GM18873 (cell line): ENCODE measurements around the gene GPN3.
"Not testable (repeated sequence)": the region's sequence is repeated elsewhere in the genome, so short reads cannot be mapped to it uniquely, and the experiment has no call there.

ENCODE experiments used
- ATAC-seq: cut with Tn5 transposase; IDR thresholded peaks from one replicate; pipeline ENCODE4 v1.9.1; 2021; ENCODE audit warnings: mild to moderate bottlenecking, moderate library complexity, moderate number of reproducible peaks; ENCODE audit not compliant: unreplicated experiment, low FRiP score

GPN3 gene

DNA sequence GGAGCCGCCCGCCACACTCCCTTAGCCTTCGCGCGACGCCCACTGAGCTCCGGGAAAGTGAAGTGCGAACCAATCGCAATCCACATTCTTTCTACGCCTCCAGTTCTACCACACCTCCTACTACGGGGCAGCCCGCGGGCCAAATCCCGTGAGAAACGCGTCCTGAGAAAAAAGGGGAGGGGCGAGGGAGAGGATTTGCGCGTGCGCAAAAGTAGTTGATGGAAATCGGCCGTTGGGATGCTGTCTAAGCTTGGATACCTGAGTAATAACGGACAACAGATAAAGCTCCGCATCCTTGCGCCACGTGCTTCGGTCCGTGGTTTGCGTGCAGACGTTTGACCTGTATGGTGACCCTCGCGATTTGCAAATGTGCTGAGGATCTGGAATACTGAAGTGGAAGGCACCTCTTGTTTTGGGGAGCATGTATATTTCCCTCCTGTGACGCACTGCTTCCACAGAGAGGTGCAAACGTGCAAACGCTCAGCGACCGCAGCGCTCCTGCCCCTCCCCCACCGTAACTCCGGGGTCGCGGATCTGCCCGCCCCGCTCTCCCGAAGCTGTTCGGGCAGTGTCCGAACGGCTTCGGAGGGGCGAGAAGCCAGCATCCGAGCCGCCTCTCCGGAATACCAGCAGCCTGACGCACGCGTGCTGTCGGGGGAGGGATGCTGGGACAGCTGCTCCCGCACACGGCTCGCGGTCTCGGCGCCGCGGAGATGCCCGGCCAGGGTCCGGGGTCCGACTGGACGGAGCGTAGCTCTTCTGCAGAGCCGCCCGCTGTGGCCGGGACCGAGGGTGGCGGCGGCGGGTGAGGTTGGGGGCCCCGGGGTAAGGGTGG lies at the start of gene GPN3, which contains the start of gene FAM216A:
GPN3 (minus strand) TSS at position 44 of the 835 bp plus-strand sequence. CDS start 54 bp downstream, outside the sequence.
FAM216A (plus strand) TSS at position 632 of the 835 bp plus-strand sequence; CDS start at position 663, 31 bp downstream.
- ATAC-seq: peak; percentile 78

DNA sequence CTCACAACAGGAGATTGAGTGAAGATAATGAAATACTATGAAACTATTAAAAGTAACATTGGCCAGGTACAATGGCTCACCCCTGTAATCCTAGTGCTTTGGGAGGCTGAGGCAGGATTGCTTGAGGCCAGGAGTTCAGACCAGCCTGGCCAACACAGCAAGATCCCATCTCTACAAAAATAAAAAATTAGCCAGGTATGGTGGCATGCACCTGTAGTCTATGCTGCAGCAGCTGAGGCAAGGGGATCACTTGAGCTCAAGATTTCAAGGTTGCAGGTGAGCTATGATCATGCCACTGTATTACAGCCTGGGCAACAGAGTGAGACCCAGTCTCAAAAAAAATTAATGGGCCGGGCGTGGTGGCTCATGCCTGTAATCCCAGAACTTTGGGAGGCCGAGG lies 48.9 kb upstream of the GPN3 start:
- no peak for ATAC-seq

DNA sequence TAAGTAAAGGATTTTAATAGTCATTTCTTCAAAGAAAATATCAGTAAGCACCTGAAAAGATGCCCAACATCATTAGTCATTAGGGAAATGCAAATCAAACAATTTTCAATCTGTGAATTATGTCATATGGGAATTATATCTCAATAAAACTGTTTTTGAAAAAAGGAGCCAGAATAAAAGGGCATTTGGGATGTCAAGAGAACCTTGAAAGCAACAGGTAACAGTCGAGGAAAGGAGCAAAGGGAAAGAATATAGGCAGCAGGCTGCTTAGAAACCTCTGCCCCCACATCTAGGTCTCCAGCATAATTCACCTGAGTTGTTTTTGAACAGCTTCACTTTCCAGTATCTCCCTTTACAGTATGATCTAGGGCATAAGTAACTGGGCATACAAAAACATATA lies 46.3 kb upstream of the GPN3 start:
- no peak for ATAC-seq

DNA sequence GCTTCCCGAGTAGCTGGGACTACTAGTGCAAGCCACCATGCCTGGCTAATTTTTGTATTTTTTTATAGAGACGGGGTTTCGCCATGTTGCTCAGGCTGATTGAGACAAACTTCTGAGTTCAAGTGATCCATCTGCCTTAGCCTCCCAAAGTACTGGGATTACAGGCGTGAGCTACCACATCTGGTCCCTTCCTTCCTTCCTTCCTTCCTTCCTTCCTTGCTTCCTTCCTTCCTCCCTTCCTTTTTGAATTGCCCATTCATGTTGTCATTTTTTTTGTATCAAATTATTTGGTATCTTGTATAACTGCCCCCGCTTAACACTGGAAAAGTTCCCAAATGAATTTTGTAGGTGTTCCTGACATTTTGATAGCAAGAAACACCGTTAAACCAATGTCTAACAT lies 45.8 kb upstream of the GPN3 start:
- ATAC-seq: no peak

GRCh38 chr12:110508071-110508586 lies 40.1 kb upstream of the GPN3 start:
- no peak for ATAC-seq

- no peak for ATAC-seq
Observed at GRCh38 chr12:110505332-110505731, 37.3 kb upstream of the GPN3 start.

DNA sequence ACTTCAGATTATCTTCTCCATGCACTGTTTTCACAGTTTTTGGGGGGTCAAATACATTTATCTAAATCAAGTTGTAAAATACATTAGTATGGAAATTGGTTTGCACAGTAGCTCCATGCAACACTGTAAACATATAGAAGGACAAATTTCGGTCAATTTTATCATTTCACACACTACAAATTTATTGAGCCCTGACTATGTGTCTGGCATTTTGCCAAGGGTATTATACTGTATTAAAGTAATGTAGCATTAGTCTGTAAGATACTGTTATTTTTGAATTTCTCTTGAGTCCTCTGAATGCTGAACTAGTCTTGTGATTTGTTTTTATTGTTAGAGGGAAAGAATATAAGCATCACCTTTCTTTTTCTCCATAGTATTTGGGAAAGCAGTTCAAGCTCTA lies 35.4 kb upstream of the GPN3 start:
- ATAC-seq: no peak

DNA sequence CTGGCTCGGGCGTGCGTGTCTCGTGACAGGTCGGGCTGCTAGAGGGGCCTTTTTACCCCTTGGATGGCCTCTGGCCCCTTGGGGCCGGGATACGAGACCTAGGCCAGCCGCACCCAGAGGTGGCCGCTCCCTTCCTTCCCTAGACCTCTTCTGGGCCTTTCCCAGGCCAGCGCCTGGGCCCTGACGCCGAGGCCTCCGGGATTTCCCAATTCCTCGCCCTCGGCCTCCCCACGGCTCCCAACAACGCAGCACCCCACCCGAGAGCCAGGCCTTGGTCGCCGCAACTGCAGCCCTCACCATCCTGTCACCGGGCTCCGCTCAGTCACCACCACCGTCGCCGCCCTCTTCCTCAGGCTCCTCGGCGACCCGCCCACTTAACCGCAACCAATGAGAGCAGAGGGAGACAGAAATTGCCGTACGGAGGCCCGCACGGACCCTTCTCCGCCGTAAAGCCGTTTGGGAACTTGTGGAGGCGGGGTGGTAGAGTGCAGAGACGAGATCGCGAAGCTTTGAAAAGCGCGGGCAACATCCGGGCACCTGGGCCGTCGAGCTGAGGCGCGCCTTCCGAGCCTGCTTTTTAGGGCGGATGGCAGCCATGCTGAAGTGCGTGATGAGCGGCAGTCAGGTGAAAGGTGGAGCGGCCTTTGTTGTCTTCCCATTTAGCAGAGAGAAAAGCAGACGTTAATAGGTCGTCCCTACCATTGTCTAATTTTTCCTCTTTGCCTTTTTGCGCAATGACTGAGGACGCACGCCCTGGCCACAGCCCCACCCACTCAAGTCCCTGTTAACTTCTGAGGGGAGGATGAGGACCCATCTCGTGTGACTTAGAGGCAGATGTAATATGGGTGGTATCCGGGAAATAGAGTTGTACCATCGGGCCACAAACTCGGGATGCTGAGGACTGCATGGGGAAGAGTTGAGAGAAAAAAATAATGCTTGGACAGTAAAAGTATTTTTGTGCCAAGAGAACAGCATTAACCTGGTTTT lies 34.0 kb upstream of the GPN3 start, which contains the start of the genes RAD9B and VPS29:
RAD9B (plus strand) TSS at position 580 of the 987 bp plus-strand sequence; CDS start at position 587, 7 bp downstream.
VPS29 (minus strand) TSS at position 360 of the 987 bp plus-strand sequence; CDS start at position 300, 60 bp downstream.
- ATAC-seq: peak; percentile 84

DNA sequence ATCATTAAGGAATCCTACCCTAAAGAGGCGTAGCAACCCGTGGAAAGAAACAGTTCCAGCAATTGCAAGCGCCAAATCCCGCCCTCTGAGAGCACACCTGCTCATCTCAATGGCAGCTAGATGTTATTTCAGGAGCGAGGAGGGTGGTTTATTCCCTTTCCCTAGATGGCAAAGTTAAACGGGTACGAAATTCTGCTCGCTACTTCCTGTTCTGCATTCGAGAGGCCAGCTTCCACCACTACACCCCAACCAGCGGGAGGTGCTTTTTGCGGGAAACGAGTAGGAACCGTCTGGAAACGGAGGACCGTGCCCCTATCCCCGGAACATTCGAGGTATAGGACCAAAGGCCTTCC lies 33.3 kb upstream of the GPN3 start:
- ATAC-seq: no peak

- no peak for ATAC-seq
Observed at GRCh38 chr12:110498984-110499706, 31.1 kb upstream of the GPN3 start.

DNA sequence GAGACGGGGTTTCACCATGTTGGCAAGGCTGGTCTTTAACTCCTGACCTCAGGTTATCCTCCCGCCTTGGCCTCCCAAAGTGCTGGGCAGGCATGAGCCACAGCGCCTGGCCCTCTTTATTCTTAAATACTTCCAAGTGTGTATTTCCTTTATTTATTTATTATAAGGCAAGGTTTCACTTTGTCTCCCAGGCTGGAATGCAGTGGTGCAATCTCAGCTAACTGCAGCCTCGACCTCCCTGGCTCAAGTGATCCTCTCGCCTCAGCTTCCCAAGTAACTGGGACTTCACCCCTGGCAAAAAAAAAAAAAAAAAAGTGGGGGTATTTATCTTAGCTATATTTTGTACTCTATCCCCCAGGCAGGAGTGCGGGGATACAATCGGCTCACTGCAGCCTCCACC lies 7.4 kb upstream of the GPN3 start:
- no peak for ATAC-seq

DNA sequence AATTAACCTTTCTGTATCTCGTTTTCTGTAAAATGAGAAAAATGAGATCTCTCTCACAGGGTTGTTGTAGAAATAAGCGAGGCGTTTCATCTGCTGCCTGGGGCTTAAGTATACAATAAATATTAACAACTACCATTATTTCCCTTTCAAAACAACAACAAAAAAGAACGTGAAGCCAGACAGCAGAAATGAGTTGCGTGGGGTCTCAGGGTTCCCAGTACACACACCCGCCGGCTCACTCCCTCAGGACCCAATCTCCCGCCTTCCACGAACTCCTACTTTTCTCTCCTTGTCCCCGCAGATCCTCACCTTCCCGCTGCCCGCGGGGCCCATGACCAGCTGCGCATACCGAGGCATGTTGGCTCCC lies 227 bp downstream of the GPN3 start:
- ATAC-seq: no peak

DNA sequence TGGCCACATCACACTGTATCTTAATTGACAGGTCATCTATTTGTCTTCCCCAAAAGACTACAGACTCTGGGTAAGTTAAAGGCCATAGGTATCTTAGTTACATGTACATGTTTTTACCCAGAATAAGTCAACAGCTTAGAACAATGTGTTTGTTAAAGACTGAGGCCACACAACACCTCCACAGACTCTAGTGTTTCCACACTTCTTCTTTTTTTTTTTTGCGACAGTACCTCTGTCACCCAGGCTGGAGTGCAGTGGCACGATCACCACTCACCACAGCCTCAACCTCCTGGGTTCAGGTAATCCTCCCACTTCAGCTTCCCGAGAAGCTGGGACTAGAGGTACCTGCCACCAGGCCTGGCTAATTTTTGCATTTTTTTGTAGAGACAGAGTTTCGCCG lies 1.3 kb downstream of the GPN3 start:
- ATAC-seq: no peak

GRCh38 chr12:110465765-110466164 lies 2.3 kb downstream of the GPN3 start:
- not testable (repeated sequence) for ATAC-seq

DNA sequence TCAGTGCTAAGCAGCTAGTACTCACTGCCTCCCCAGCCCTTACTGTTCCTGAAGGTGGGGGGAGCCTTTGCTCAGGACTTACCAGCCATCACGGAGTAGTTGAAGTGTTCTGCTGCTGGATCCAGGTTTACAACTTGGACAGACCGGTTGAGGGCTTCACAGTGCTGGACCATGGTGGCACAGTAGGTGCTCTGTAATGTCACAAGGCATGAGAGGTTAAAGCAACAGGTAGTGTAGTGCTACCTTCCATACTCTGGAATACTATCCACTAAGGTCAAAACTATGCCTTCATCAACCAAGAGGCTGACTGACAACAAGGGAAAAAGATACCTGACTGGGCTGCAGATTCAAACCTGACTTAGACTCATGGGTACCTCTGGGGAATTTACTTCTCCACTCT lies 3.0 kb downstream of the GPN3 start:
- no peak for ATAC-seq

GRCh38 chr12:110461189-110461588 lies 6.9 kb downstream of the GPN3 start:
- not testable (repeated sequence) for ATAC-seq

GRCh38 chr12:110458756-110459155 lies 9.3 kb downstream of the GPN3 start:
- ATAC-seq: no peak

GRCh38 chr12:110453569-110454296 lies 14.3 kb downstream of the GPN3 start:
- no peak for ATAC-seq

- no peak for ATAC-seq
Observed at GRCh38 chr12:110451263-110451662, 16.8 kb downstream of the GPN3 start.
